AG10803 (cell line): ENCODE results near the gene PDGFB.

Source experiments
- DNase-seq: peaks from one replicate; pipeline ENCODE4 v3.0.0; 2010; ENCODE audit warnings: low read depth
- H3K4me3 ChIP-seq: 2 replicates; pipeline ENCODE4 v1.5.1; 2011; ENCODE audit warnings: mild to moderate bottlenecking, low read length, control low read depth
- TF ChIP-seq, protein P1 (sequence below): conservative IDR thresholded peaks from 2 replicates; pipeline ENCODE4 v1.5.1; 2011; ENCODE audit warnings: mild to moderate bottlenecking, low read length, control low read depth, inconsistent platforms

Gene PDGFB

DNA sequence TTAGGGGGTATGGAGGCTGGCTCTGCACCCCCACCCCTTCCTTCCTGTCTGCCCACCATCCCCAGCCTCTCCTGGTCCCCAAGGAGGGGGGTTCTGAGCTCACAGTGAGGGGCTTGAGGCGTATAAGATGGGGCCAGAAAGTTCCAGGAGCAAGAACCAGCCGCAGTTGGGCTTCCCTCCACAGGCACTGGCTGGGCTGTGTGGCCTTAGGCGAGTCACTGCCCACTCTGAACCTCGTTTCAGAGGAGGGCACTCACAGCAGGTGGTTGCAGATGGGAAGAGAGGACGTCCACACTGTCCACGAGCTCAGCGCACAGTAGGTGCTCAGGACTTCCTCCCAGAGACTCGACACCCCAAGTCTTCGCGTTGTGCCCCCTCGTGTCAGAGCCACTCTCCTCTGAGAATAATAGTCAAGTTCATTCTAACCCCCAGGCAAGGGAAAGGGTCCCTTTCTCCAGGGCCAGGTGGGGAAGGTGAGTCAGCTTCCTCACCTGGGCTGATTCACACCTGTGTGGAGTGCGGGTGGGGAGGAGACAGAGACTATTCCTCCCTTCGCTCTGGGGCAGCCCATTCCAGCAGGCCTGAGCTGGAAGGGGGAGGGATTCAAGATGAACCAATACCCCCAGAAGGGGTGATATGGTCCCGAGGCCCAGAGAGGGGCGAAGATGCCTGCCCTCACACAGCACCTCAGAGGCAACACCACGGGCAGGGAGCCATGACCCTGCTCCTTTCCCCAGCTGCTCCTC, 45.4 kb upstream of the PDGFB start:
- H3K4me3 ChIP-seq: no peak overlapping the region
- TF ChIP-seq, protein P1, sequence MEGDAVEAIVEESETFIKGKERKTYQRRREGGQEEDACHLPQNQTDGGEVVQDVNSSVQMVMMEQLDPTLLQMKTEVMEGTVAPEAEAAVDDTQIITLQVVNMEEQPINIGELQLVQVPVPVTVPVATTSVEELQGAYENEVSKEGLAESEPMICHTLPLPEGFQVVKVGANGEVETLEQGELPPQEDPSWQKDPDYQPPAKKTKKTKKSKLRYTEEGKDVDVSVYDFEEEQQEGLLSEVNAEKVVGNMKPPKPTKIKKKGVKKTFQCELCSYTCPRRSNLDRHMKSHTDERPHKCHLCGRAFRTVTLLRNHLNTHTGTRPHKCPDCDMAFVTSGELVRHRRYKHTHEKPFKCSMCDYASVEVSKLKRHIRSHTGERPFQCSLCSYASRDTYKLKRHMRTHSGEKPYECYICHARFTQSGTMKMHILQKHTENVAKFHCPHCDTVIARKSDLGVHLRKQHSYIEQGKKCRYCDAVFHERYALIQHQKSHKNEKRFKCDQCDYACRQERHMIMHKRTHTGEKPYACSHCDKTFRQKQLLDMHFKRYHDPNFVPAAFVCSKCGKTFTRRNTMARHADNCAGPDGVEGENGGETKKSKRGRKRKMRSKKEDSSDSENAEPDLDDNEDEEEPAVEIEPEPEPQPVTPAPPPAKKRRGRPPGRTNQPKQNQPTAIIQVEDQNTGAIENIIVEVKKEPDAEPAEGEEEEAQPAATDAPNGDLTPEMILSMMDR: no peak
- DNase-seq: no peak

DNA sequence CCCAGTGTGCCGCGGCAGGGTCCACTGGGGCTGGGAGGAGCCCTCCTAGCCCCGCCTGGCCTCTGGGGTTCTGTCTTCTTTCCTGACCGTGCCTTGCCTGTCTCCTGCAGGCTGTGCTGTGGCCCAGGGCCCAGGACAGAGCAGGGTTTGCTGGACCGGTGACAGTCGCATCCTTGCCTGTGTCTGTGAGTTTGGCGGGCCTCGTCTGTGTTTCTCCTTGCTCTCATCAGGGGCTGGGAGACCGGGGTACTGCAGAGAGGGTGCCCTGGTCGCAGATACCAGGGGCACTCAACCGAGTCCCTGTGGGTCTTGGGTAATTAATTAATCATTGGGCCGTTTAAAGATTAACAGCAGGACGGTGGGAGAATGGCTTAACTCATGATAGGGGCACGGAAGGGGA, 44.8 kb upstream of the PDGFB start:
- no peak overlapping the region for H3K4me3 ChIP-seq
- DNase-seq: no peak
- TF ChIP-seq, protein P1: no peak

DNA sequence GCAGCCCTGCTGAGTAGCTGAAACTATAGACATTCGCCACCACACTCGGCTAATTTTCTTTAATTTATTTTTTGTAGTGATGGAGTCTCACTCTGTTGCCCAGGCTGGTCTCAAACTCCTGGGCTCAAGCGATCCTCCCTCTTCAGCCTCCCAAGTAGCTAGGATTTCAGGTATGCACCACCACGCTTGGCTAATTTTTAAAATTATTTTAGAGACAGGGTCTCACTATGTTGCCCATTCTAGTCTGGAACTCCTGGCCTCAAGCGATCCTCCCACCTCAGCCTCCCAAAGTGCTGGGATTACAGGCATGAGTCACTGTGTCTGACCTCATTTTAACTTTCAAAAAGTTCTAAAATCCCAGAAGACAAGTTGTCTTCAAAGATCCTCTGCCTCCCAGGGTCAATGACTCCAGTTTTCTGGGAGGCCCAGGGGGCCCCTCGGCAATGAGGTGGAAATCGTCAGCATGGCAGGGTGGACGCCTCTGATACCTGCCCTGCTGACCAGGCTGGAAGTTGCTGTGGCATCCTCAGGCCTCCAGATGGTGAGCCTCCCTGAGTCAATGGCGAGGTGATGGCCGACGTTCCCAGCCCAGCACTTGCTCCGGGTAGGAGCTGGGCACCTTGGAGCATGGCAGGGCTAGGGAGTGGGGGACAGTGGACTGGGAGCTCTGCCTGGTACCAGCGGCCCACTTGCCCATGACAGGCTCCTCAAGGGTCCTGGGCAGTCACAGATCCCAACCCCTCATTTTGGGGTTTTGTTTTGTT, 43.5 kb upstream of the PDGFB start:
- DNase-seq: no peak
- H3K4me3 ChIP-seq: no peak overlapping the region
- TF ChIP-seq, protein P1: no peak

DNA sequence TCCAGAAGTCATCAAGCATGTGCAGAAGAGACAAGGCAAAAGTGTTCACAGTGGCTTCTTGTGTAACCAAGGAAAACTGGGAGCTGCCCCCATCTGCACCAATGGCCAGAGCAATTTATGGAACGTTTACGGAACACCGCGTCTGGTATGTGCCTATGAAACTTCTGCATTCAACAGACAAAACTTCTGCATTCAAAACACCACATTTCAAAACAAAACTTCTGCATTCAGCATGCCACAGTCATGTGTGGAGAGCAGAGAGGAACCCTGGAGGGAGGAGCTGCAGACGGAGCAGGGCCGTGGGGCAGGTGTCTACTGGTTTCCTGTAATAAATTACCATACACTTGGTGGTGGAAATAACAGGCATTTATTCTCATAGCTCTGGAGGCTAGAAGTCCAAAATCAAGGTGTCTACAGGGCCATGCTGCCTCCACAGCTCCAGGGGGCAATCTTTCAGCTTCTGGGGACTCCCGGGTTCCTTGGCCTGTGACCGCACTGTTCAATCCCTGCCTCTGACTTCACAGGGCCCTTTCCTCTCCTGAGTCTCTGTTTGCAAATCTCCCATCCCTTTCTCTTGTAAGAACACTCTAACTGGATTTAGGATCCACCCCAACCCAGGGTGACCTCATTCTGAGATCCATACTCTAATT, 42.4 kb upstream of the PDGFB start:
- TF ChIP-seq, protein P1: no peak
- peak; percentile 47 for DNase-seq
- no peak overlapping the region for H3K4me3 ChIP-seq

DNA sequence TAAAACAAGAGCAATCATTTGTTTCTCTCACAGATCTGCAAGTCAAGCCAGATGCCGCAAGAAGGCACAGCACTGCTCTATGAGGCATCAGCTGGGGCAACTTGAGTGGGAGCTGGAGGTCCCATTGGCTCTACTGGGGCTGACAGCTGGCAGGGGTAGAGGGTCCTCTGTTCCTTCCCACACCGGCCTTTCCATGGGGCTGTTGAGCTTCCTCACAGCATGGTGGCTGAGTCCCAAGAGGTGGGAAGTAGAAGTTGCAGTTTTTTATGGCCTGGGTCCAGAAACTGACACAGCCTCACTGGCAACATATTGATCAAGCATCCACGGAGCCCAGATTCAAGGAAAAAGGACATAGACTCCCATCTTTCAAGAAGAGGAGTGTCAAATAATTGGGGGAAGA, 40.2 kb upstream of the PDGFB start:
- DNase-seq: no peak
- TF ChIP-seq, protein P1: no peak
- H3K4me3 ChIP-seq: no peak overlapping the region

DNA sequence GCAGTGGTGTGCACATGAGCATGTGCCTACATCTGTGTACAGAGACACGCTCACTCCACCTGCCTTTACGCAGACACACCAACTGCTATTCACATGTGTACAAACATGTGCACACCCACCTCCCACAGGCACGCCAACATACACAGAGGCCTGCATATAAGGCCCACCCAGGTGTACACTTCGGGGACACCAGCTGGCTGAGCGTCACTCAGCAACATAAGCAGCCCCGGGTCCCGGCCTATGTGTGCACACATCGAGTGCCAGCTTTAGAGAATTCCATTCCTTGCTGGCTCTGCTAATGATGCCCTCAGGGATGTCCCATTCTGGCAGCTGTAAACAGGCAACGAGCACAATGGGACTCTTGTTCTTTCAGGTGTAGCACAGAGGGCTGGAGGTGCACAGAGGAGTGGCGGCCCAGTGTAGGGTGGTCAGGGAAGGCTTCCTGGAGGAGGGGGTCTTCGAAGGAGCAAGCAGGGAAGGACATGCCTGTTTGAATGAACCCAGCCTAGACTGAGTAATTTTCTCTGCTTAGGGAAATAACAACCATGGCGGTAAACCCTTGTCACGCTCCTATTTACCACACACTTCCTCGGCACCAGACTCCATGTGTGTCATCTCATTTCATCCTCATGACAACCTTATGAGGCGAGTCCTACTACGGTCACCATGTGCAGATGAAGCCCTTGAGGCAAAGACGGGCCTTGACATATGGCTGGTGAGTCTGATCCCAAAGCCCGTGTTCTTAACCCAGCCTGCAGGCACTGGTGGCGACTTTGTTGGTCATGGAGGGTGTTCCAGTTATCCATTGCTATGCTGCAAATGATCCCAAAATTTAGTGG, 39.6 kb upstream of the PDGFB start:
- TF ChIP-seq, protein P1: no peak
- no peak overlapping the region for H3K4me3 ChIP-seq
- no peak for DNase-seq
